Measurements from ENCODE around the gene EFNA3. TPM values are rescaled to one million over a fixed set of nuclear protein-coding genes. Genes with fewer than 3 reads are reported as not detected.

EFNA3 gene
- total and polyA plus RNA-seq, 9 of the 15 experiments (the other 6 are each of a cell fraction or from before 2014, with no cell fraction given), result 0.59 to 7.9 (median 4.7) TPM

- no peak for TF ChIP-seq PATZ1 (CRISPR knock-in tag; IDR thresholded peaks at IDR 0.05; ENCODE audit: borderline replicate concordance)
- peak; percentile 70; the same call in 1 of the 2 replicates for TF ChIP-seq KAT7 (CRISPR knock-in tag; IDR thresholded peaks at IDR 0.05; ENCODE audit: borderline replicate concordance)
- TF ChIP-seq MYNN (IDR thresholded peaks at IDR 0.05), result peak; percentile 73
- TF ChIP-seq MYNN (CRISPR knock-in tag; IDR thresholded peaks at IDR 0.05), result no peak
- peak; percentile 50; the same call in 1 of the 2 replicates for TF ChIP-seq VEZF1 (CRISPR knock-in tag; IDR thresholded peaks at IDR 0.05)
- TF ChIP-seq MAX (CRISPR knock-in tag; IDR thresholded peaks at IDR 0.05), result peak; percentile 90
- TF ChIP-seq ETS1 (conservative IDR thresholded peaks at IDR 0.05; ENCODE audit: control insufficient read depth, low read depth, low read length), result peak; percentile 77
- TF ChIP-seq HDAC8 (tag; IDR thresholded peaks at IDR 0.05), result peak; percentile 49; the same call in 1 of the 2 replicates
- TF ChIP-seq NR3C1 (CRISPR knock-in tag; IDR thresholded peaks at IDR 0.05), result 0 out of 2 replicates have a peak, but pooled peaks have one; percentile 51
- peak in 1 of 2 experiments; percentile 63; a peak in 1 of 4 replicates for TF ChIP-seq SIN3A (IDR thresholded peaks at IDR 0.05; ENCODE audit: borderline replicate concordance in 2 of 2, control insufficient read depth in 1 of 2, low read depth in 2 of 2, low read length in 2 of 2)
- TF ChIP-seq MBD2 (IDR thresholded peaks at IDR 0.05; ENCODE audit: borderline replicate concordance, low read depth), result peak; percentile 27; the same call in 1 of the 2 replicates
- peak; percentile 76; the same call in 1 of the 2 replicates for TF ChIP-seq NKRF (IDR thresholded peaks at IDR 0.05; ENCODE audit: borderline replicate concordance)
- peak; percentile 69 for TF ChIP-seq BHLHE40 (IDR thresholded peaks at IDR 0.05; ENCODE audit: low read length)
- peak; percentile 93 to 95 (median 95) for TF ChIP-seq CTCF (IDR thresholded peaks at IDR 0.05 in 2 of 3, conservative IDR thresholded peaks at IDR 0.05 in 1 of 3; ENCODE audit: insufficient read depth in 2 of 3, low read depth in 1 of 3, low read length in 3 of 3)
- TF ChIP-seq IFI16 (CRISPR knock-in tag; IDR thresholded peaks at IDR 0.05), result no peak
- no peak for TF ChIP-seq PTBP1 (IDR thresholded peaks at IDR 0.05; ENCODE audit: low read depth, low read length)
- TF ChIP-seq MTA3 (IDR thresholded peaks at IDR 0.05; ENCODE audit: borderline replicate concordance), result peak; percentile 92
Measured at GRCh38 chr1:155050560-155051341, 27.9 kb upstream of the EFNA3 start, which contains the start of gene ADAM15 (continued).
